CD4-positive, alpha-beta T cell treated with Interleukin-17A for 1 hour (primary cell): ENCODE results near the gene B4GALT6.

ENCODE experiments used
- DNase-seq: peaks from one replicate; pipeline ENCODE4 v3.0.0-alpha.2; 2020

B4GALT6 gene

DNA sequence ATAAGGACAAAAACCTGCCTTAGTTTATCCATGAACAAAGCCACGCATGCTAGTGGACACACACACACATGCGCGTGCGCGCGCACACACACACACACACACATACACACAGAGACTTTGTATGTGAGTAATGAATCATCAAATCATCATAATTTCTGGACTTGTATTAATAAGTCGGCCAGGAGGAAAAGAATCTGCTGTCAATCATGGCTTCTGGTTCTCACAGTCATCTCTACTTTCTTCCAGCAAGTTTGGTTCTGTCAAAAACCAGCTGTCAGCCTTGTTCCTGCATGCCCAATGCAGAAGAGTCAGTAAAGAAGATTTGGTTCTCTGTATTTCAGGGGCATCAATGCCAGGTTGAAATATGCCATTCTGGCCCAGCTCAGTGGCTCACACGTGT is 93.8 kb downstream of the B4GALT6 start:
- DNase-seq = no peak

DNA sequence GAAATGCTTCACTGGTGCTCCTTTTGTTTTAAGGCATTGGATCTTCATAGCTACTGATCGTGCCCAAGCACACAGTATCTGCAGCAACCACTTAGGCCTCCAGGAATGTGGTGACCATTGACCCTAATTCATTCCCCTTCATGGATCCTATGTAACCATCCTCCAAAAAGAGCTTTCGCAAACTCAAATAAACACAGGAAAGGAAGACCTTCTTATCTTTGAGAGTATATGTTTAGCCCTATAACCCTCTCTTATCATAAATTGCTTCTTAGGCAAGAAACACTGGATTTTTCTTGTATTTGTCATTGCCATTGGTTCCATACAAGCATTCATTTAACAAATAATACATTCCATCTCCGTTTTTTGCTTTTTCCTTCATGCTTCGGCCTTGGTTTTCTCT is 96.9 kb downstream of the B4GALT6 start:
- no peak for DNase-seq

DNA sequence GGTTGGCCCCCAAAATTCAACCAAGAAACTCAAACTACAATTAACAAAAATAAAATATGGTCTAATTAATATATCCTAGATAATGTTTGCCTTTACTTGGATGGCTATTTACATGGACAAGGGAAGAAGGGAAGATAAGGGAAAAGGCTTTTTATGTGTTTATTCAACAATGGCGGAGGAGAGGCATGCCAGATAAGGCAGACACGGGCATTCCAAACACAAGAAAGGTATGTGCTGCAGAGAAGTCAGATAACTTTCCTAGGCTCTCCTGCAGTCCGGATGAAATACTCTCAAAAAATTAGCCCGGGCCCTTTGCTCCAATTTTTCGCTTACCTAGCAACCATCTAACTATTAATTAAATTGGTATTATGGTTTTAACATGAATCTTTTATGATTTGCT is 97.8 kb downstream of the B4GALT6 start:
- DNase-seq = no peak

DNA sequence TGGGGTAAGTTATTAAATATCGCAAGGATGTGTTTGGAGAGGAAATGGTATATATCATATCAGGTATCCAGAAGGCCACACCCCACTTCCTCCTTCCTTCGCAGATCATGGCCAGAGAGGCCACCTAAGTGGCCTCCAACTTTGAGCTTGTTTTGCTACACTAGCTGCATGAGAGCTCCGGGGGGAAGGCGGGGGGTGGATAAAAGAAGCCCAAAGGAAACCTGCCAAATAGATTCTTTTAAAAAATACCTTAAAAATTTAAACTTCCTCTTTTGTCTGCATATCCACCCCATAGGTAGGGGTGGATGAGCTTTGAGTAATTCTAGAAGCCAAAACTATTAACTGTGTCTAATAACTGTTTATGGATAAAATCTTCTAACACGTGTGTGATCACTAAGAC is 98.4 kb downstream of the B4GALT6 start:
- no peak for DNase-seq

DNA sequence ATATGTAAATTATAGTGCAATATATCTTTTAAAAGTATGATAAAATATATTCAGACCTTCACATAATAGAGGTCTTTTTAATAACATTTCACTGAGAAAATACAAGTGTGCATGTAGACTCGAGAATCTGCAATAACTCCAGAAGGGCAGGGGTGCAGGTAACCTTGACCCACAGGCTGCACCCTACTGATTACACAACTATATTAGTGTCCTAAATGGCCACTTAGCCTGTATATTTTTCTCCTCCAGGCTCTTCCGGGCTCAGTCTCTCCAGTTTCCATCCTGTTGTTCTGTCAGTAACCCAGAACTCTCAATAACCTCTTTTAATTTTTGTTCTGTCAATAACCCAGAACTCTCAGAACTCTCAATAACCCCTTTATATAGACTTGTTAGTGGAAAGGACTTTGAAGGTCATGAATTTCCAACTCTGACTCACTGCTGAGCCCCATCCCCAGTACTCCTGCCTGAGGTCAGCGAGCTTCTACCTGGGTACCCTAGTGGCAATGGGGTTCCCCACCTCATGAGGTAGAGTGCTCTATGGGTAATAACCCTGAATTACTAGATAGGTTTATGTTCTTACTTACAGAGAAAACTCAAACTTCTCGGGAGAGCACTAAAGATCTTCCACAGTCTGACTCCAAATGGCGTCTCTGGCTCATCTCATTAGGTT is 101.1 kb downstream of the B4GALT6 start:
- no peak for DNase-seq

DNA sequence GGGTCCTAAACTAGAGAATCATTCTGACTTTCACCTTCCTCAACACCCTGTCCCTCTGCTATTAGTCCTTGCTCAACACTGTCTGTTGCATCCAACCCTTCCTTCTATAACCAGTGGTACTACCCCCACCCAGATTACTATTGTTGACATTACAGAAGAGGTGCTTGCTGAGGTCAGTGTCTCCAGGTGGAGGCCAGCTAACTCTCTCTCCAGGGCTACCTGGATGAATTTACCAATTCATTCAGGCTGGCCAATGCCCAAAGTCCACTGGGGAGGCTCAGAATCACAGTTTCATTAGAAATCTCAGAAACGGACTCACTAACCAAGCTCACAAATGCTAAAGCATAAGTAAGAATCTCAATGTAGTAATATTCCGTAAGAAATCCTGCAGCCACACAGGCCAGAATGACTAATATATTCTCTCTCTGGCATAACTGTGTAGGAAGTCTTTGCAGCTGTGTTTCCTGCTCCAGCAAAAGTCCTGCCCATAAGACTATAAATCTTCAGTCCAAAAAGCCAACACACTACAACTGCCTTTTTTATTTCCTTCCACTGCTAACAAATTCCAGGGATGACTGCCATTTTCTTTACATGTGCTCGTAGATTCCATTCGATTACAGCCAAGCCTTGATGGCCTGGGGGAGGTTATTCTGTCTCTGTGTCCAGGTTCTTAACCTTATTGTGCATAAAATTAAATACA is 102.7 kb downstream of the B4GALT6 start:
- DNase-seq = no peak

DNA sequence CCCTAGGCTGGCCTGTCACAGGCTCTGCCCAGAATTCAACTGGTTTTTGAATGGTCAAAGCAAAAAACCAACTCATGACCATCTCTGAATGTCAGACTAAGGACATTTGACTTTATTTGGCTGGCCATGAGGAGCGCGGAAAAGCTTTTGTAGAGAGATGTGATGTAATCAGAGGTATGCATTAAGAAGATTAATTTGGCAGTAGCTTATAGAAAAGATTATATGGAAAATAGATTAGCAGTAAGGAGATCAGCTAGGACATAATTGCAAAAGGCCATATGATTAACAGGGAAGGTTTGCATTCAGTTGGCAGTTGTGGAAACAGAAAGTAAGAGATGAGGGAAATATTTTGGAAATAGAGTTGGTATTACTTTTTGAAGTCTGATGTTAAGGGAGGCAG is 105.0 kb downstream of the B4GALT6 start:
- DNase-seq = no peak

DNA sequence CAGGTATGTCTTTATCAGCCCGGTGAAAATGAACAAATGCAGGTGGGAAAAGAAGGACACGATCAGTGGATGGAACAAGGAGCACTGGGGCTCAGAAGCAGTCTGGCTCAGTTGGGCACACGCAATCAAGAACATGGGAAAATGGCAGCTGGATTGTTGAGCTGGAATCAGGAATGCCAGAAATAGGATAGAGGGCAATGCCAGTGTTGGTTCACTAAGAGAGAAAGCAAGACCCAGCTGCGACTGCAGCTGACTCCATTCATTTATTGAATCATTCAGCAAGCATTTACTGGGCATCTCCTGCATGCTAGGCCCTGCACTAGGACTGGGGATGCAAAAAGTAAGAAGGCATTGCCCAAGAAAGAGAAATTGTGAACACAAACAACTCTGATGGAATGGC is 106.3 kb downstream of the B4GALT6 start:
- no peak for DNase-seq

DNA sequence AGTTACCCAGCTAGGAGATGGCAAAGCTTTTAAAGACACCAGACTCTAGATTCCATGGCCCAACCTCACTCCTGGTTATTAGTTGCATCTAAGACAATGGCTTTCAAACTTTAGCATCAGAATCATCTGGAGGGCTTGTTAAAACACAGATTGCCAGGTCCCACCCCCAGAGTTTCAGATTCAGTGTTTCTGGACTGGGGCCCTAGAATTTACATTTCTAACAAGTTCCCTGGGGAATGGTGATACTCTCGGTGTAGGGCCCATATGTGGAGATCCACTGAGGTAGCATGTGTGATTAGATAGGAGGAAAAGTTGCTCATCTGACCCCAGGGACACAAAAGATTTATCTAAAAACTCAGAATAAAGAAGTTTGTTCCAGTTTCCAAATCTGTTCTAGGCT is 107.2 kb downstream of the B4GALT6 start:
- DNase-seq = no peak

DNA sequence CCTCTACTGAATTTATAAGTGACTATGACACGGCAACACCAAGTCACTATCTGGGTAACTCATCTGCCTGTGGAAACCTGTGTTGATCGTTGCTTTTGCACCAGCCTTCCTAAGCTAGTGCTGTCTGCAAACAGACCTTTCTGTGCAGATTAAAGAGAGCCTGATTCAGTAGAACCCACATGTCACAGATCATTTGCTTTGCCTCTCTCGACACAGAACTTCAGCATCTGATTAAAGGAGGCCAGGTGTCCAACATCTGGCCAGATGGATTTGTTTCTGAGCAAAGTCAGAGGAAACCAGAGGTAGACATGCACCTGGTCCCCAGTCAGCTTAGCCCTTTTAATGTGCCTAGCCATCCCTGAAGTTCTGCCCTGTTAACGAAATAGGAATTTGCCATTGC is 107.7 kb downstream of the B4GALT6 start:
- DNase-seq = no peak

DNA sequence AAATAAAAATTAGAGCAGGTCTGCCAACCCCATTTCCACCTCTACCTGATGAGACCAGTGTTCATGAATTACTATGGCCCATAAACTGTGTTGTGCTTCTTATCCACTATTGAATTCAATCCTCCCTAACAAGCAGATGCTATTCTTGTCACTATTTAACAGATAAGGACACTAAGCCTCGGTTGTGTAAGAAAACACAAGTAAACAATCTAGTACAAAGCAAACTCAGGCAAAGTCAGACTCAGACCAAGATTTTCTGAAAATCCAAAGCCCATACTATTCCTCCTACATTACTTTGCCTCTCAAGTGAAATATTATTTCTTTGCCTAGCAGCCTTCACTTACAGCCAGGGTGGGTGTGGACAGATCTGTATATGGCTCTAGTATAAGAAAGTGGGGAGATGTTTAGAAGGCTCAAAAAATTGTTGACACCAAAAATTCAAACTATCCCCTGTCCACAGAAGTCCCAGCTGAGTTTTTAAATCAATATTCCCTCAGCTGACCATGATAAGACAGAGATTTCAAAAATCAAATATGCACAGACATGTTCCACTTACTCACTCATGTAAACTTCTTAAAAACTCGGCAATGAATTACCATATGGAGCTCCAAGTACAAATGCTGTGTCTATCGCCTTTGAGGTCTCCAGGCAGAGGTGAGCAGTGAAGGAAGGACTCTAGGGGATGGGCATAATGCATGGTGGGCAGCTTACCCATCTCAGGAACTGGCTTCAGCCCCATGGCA is 108.7 kb downstream of the B4GALT6 start:
- no peak for DNase-seq

DNA sequence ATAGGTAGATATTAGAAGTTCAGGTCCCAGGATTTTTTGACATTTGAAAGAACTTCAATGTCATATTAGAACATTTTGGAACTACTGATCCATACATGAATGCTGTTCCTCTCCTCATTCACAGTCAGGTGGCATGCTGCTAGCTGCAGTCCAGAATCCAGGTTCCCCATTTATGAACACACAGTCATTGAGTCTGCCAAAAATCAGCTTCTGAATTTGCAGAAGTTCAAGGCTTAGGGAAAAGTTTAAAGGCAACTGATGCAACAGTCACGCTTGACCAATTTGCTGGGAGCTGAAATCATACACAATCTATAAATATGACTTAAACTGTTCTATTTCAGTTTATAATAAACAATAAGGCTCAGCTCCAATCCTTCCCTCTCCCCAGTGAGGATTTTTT is 110.0 kb downstream of the B4GALT6 start:
- DNase-seq = no peak
